HCEC 1CT (cell line): ENCODE measurements around the gene SLFN12L.
"Not testable (repeated sequence)": the region's sequence is repeated elsewhere in the genome, so short reads cannot be mapped to it uniquely, and the experiment has no call there.

Experiments
- DNase-seq: peaks from one replicate; pipeline ENCODE4 v3.0.0-alpha.2; 2017

The SLFN12L gene

GRCh38 chr17:35541434-35541833 is 4.0 kb upstream of the SLFN12L start:
- no peak for DNase-seq

- peak; percentile 38 for DNase-seq
Observed at GRCh38 chr17:35540589-35541404, 3.3 kb upstream of the SLFN12L start.

GRCh38 chr17:35539659-35540026 is 2.2 kb upstream of the SLFN12L start:
- DNase-seq: no peak

GRCh38 chr17:35536664-35537171 is 760 bp downstream of the SLFN12L start:
- DNase-seq: no peak

DNA sequence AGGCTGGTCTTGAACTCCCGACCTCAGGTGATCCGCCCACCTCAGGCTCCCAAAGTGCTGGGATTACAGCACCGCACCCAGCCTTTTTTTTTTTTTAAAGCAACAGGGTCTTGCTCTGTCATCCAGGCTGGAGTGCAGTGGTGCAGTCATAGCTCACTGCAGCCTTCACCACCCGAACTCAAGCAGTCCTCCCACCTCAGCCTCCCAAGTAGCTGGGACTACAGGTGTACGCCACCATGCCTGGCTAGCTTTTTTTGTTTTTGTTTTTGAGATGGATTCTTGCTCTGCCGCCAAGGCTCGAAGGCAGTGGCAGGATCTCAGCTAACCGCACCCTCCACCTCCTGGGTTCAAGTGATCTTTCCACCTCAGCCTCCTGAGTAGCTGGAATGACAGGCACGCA is 2.1 kb downstream of the SLFN12L start:
- DNase-seq: not testable (repeated sequence)

DNA sequence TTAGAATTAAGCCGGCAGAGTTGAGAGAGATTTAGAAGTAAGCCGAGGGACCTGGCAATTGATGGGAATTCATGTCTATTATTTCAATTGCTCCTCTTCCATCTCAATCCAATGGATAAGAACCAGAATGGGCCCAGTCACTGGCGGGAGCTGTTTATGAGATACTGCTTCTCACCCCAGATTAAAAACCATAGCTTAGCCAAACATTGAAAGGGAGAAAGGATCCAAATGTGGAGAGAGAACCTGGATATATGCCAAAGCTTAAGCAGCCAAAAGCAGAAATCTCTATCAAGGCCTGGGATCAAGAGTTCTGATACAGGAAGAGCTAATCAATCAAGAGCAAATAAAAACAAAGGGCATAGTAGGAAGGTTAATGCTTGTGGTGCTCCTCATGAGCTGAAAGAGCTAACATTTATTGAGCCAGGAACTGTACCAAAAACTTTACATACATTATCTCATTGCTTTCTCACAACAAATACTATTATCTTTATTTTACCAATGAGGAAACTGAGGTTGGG is 2.8 kb downstream of the SLFN12L start:
- no peak for DNase-seq

DNA sequence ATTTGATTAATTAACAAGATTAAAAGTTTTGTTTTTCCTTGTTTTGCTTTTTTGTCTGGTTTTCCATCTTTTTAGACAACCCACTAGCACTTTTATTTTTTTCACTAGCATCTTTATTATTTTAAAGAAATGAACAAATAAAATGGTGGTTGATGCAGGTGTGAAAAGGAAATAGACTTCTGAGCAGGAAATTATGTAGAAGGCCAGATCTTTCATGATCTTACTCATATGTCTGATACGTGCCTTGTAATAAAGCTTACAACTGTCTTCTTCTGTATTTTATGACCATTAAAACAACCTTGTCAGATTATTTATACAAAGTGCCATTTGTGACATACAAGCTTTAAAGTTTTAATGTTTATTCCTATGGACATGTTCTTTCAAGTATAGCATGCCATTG is 6.3 kb downstream of the SLFN12L start:
- no peak for DNase-seq

- no peak for DNase-seq
Observed at GRCh38 chr17:35529866-35530265, 7.6 kb downstream of the SLFN12L start.

DNA sequence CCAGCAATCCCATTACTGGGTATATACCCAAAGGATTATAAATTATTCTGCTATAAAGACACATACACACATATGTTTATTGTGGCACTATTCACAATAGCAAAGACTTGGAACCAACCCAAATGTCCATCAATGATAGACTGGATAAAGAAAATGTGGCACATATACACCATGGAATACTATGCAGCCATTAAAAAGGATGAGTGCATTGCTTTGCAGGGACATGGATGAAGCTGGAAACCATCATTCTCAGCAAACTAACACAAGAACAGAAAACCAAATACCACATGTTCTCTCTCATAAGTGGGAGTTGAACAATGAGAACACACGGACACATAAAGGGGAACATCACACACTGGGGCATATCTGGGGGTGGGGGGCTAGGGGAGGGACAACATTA is 8.2 kb downstream of the SLFN12L start:
- DNase-seq: not testable (repeated sequence)

DNA sequence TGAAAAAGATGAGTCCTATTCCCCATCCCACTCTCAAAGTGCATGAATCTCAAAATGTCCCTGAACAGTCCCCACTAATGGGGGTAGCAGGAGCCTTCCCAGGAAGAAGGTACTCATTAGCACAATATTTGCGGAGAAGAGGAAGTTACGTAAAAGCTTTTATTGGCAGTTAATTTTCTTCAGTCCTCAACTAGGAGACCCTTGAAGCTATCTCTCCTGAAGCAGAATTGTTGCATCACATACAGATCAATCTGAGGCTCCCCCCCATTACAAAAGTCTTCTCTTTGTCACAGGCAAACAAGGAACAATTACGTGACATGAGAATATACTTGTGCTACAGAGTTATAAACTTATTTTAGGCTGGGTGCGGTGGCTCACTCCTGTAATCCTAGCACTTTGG is 14.2 kb downstream of the SLFN12L start:
- DNase-seq: no peak

- not testable (repeated sequence) for DNase-seq
Observed at GRCh38 chr17:35521654-35522256, 15.7 kb downstream of the SLFN12L start.

- DNase-seq: no peak
Observed at GRCh38 chr17:35521150-35521549, 16.3 kb downstream of the SLFN12L start.

DNA sequence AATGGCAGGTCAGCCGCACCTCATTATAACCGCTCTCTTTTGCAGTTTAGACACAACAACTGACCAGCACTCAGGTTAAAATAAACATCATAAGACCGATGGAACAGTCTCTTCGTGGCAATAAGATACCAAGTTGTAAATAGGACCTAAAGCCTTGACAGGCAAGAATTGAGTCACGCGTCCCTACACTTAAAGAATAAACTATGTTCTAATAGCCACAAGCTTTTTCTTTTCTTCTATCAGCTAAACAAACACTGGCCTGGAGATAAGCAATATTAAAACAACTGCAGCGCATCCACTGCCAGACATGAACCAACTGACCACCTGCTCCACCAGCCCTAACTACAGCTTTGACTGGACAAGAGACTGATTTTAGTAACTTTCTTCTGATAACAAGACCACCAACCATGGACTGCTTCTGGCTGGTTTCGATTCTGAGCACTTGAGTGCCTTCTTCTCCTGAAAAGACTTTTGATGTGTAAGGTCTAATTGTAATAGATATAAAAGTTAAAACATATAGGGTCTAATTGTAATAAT is 17.5 kb downstream of the SLFN12L start:
- no peak for DNase-seq

GRCh38 chr17:35519439-35519838 is 18.0 kb downstream of the SLFN12L start:
- DNase-seq: no peak

GRCh38 chr17:35518431-35518830 is 19.0 kb downstream of the SLFN12L start:
- DNase-seq: not testable (repeated sequence)

- DNase-seq: no peak
Observed at GRCh38 chr17:35515027-35515426, 22.5 kb downstream of the SLFN12L start.

DNA sequence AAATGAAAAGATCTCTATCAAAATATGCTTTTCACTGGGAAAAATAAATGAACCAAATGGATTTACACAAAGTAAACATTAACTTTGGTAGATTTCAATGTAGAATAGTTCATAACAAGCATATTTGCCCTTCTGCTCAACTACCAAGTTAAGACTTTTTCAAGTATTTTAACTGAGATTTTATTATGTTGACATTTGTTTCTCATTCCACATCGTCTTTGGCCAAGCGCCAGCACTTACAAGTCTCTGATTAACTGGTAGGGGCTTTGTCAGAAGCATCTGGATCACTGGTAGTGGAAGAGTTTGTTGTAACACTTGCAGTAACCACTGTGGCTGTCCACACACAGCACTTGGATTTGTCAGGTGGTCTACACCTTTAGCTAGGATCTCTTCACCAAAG is 22.9 kb downstream of the SLFN12L start:
- DNase-seq: no peak

DNA sequence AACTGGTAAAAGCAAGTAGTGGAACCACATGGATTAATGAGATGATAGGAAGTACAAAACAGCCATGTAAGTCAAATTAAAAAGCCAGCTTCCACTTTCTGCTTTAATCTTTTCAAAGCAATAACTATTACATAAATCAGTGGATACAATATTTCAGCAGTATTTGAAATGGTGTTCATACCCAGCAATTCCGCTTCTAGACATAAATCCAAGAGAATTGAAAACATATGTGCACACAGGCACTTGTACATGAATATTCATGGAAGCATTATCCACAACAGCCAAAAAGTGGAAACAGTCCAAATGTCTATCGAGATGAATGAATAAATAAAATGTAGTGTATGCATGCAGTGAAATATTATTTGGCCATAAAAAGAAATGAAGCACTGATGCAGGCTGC is 27.4 kb downstream of the SLFN12L start:
- no peak for DNase-seq

- not testable (repeated sequence) for DNase-seq
Observed at GRCh38 chr17:35507714-35508113, 29.8 kb downstream of the SLFN12L start.

GRCh38 chr17:35499548-35499947 is 37.9 kb downstream of the SLFN12L start:
- DNase-seq: no peak

DNA sequence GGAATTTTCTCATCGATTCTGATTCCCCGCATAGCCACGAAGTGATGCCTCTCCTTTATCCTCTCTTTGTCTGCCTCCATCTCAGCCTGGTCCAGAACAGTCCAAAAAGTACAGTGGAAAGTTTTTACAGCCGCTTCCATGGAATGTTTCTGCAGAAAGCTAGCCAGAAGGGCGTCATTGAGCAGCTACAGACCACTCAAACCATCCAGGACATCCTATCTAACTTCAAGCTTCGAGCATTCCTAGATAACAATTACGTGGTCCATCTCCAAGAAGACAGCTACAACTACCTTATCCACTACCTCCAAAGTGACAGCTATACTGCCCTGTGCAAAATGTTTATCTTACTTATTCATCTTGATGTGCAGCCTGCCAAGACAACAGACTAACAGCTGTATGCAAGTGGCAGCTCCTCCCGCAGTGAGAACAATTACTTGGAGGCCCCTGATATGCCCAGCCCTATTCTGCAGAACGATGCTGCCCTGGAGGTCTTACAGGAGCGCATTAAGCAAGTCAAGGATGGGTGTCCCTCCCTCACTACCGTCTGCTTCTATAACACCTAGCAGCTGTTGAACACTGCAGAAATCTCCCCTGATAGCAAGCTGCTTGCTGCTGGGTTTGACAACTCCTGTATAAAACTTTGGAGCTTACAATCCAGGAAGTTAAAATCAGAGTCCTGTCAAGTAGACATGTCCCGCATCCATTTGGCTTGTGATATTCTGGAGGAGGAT is 38.9 kb downstream of the SLFN12L start:
- DNase-seq: no peak

DNA sequence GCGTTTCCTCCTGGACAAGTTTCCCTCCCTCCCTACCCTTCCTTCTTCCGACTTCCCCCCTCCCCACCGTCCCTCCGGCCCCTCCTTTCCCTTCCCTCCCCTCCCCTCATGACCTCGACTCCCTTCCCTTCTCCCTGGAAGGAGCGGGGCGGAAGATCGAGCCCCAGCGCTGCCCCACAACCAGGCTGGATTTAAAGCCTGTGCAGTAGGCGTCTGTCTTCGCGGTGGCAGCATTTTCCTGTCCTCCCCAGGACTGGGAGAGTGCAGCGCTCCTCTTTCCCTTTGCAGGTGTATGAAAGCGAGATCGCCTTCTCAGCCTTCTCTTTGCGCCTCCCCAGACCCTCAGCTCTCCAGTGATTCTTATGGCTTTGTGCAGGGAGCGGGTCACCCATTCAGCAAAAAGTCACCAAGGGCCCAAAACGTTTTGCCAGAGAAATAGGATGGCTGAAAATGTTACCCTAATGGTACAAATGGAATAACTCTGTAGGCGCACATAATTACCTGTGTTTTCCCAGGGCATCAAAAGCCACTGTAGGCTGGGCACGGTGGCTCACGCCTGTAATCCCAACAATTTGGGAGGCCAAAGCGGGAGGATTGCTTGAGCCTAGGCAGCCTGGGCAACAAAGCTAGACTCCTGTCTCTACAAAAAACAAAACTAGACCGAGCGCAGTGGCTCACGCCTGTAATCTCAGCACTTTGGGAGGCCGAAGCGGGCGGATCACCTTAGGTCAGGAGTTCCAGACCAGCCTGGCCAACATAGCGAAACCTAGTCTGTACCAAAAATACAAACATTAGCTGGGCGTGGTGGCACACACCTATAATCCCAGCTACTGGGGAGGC is 40.8 kb downstream of the SLFN12L start:
- DNase-seq: no peak
